Measurements from ENCODE around the gene NKX2-8.

The NKX2-8 gene

DNA sequence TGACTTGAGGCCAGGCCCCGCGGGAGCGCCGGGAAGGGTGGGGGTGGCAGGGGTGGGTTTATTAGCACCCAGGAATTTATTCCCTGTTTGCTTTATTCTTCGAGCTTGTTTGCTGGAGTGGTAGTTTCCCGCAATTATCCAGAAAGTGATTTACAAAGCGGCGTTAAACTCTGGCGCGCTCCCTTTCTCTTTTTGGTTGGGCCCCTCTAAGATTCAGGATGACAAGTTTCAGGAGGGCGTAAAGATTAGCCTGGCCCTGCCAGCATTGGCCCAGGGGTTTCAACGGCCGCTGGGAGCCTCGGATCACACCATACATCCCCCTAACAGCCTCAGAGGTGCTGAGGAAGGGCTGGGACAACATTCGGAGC lies 444 bp upstream of the NKX2-8 start:
- no peaks in the 10 kb centered on the region for H3K9me3 ChIP-seq
- no peak for TF ChIP-seq CTCF (IDR thresholded peaks at IDR 0.05; ENCODE audit: low read depth, low read length)
- H3K27me3 ChIP-seq, result peaks cover 76% of the 10 kb centered on the region
- H3K4me3 ChIP-seq (ENCODE audit: low read depth, low read length), result no peak overlapping the region
- H3K36me3 ChIP-seq, result no peaks in the 10 kb centered on the region
- no peak for DNase-seq
- no peaks in the 10 kb centered on the region for H3K4me1 ChIP-seq

DNA sequence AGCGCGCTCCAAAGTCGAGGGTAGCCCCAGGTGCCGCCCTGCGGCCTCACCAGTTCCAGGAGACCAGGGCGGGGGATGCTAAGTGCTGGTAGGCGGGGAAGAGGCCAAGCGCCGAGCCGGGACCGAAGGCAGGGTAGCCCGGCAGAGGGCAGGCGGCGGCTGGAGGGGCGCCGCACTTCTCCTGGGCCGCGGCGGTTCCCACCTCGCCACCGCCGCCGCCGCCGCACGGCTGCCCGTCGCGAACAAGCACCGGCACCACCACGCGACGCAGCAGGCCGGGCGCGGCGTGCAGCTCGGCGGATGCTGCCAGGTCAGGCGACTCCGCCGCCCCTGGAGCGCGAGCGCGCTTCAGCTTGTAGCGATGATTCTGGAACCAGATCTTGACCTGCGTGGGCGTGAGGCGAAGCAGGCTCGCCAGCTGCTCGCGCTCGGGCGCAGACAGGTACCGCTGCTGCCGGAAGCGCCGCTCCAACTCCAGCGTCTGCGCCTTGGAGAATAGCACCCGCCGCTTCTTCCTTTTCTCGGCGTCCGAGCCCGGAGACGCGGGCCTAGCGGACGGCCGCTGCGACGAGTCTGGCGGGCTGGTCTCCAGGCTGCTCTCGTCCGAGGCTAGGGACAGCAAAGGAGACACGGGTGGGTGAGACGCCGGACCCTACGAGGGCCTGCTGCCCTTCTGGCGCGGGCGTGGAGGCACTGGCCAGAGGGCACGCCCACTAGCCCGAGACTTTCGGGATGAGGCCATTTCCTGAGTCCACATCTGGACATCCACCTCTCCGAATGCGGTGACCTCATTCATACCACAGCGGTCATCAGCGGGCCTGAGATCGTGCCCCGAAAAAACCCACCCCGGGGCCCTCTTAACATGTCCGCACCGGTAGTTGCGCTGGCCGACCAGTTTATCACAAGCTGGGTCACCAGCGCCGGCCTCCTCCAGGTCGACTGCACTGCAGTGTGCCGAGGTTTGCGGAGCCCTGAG lies 1.3 kb downstream of the NKX2-8 start:
- no peak for DNase-seq
- Histone ChIP-seq H3K4me3 (ENCODE audit: low read depth, low read length) (no peak overlapping the region), H3K36me3 (no peaks in the 10 kb centered on the region), H3K9me3 (no peaks in the 10 kb centered on the region), H3K4me1 (no peaks in the 10 kb centered on the region), H3K27me3 (peaks cover 86% of the 10 kb centered on the region)
- TF ChIP-seq CTCF (IDR thresholded peaks at IDR 0.05; ENCODE audit: low read depth, low read length), result no peak

GRCh38 chr14:36580141-36580855 lies 2.1 kb downstream of the NKX2-8 start:
- Histone ChIP-seq H3K4me3 (ENCODE audit: low read depth, low read length) (no peak overlapping the region), H3K4me1 (no peaks in the 10 kb centered on the region), H3K27me3 (peaks cover 88% of the 10 kb centered on the region), H3K9me3 (no peaks in the 10 kb centered on the region), H3K36me3 (no peaks in the 10 kb centered on the region)
- TF ChIP-seq CTCF (IDR thresholded peaks at IDR 0.05; ENCODE audit: low read depth, low read length), result no peak
- DNase-seq, result no peak

DNA sequence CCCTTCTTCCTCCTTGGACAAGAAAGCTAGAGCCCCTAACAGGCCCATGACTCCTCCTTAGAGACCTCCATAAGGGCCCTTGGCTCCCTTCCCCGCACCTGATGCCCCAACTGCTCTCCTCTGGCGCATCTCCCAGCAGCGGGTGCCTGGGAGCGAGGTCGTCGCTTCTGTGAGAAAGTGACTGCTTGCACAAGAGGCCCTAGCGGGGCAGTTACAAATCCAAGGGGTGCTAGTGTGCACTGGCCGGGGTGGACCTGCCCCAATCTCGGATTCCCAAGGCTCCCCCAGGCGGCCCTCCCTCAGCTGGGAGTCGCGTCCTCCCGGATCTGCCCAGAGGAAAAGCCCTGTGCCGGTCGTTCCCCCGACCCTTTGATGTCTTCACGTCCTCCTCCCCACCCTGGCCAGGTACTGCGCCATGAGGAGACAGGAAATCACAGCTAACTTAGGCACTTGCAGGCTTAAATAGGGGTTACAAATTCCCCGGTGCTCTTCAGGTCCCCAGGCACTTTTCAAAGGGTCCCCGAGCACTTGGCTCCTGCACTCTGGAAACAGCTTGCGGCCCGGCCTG lies 2.8 kb downstream of the NKX2-8 start:
- no peaks in the 10 kb centered on the region for H3K36me3 ChIP-seq
- no peaks in the 10 kb centered on the region for H3K9me3 ChIP-seq
- H3K4me3 ChIP-seq (ENCODE audit: low read depth, low read length), result no peak overlapping the region
- no peaks in the 10 kb centered on the region for H3K4me1 ChIP-seq
- no peak for TF ChIP-seq CTCF (IDR thresholded peaks at IDR 0.05; ENCODE audit: low read depth, low read length)
- peaks cover 82% of the 10 kb centered on the region for H3K27me3 ChIP-seq
- no peak for DNase-seq

DNA sequence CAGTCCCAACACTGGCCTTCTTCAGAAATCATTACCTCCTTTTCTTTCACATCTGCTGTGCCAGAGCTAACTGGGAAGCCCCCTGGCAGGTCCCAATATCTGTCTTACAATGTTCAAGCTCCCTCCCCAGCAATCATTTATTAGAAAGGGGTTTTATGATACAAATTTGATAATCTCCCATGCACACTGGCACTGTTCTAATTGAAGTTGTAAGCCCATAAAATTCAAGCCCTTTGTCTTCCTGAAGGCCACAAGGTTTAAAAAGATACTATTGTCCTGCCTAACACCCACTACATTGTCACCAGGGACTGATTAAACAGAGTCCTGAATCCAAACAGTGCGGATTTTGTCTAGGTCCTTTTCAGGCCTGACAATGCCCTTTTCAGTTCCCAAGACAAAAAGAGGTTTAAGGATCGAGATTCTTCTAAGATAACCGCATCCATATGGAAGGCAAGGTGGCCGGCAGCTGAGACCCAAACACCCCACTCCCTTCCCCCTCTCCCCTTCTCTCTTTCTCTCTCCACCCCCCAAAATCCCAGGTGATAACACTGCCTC lies 3.3 kb downstream of the NKX2-8 start:
- Histone ChIP-seq H3K36me3 (no peaks in the 10 kb centered on the region), H3K4me1 (no peaks in the 10 kb centered on the region), H3K9me3 (no peaks in the 10 kb centered on the region), H3K4me3 (ENCODE audit: low read depth, low read length) (no peak overlapping the region), H3K27me3 (peaks cover 76% of the 10 kb centered on the region)
- DNase-seq, result no peak
- TF ChIP-seq CTCF (IDR thresholded peaks at IDR 0.05; ENCODE audit: low read depth, low read length), result no peak

Measured in BE2C (cell line).